Cortex of kidney (tissue), 1 donor: ENCODE results near the gene NUP62.

Experiments
- DNase-seq: peaks from one replicate; lab custom pipeline; 2025; lab: John Stamatoyannopoulos, UW

NUP62 gene

DNA sequence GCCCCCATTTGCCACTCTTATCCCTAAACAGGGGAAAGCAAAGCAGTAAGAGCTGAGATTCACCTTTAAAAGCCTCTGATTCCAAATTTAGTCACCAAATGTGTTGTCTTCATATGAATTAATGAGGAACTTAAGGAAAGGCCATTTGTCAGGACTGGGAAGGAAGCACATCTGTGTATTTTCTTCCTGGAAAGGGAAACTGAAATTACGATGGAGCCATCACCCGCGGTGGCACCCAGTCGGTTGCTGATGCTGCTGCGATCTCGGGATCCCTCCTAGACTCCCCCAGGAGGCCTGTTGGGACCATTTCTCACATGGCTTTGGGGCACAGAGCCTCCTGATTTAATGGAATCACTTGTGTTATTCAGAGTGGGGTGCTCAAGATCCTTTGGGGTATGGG lies 25.2 kb downstream of the NUP62 start:
- DNase-seq = no peak

DNA sequence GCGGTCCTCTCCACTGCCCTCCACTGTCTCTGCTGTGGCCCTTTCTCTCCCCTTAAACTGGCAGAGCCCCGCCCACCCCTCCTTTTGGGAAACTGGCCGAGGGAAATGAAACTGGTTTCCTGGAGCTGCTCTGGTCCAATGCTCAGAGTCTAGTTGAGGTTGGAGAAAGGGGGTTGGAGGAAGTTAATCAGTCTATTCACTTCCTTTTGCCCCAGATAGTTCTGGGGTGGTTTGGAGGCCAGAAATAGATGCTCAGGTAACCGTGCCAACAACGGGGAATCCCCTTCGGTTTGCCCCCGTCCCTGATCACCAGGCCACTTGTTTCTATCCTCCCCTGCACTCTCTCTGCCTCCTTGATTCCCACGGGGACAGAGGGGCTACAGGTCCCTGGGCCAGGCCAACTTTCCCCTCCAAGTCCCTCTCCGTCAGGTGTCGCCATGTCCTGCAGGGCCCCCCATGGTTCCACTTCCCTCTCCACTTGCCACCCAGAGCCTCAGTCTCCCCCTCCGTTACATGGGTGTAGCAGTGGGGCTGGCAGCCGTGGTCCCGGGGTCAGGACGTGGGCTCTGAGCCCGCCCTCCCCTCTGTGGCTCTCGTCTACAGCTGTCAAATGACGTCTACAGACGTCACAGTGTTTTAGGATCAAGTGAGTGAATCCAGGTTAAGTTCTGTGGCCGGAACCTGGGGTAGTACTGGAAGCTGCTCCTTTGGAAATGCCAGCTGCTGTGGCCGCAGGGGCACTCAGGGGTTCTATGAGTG lies 32.3 kb downstream of the NUP62 start, which contains the start of gene IL4I1:
IL4I1 (minus strand) TSS at position 25 of the 759 bp plus-strand sequence. CDS start 727 bp downstream, outside the sequence.
- DNase-seq = no peak

DNA sequence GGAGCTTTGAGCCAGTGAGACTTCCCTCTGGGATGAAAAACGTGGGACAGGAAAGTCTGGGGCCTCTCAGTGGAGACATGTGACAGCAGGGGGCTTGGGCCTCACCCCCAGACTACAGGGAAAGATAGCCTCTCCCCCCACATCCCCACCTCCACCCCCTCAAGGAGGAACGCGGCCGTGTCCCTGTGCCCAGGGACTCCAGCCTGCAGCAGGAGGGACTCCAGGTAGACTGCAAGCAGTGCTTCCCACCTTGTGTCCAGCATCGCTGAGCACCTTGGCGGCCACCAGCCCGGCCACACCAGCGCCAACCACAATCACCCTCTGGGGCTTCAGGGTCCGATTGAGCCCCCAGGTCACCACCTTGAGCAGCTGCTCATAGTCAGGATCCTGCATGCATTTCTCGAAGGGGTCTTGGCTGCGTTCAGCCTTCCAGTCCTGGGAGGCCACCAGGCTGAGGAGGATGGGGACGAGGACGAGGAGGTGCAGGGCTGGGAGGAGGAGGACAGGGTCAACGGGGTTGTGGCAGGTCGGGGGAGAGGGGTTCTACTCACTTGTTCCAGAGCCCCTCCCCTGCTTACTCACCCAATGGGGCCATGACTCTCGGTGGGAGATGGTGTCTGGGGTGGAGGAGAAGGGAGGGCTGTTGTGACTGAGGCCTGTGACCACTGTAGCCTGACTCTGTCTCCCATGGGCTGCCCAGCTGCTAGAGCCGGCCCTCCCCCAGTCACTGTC lies 33.6 kb downstream of the NUP62 start:
- DNase-seq = no peak

DNA sequence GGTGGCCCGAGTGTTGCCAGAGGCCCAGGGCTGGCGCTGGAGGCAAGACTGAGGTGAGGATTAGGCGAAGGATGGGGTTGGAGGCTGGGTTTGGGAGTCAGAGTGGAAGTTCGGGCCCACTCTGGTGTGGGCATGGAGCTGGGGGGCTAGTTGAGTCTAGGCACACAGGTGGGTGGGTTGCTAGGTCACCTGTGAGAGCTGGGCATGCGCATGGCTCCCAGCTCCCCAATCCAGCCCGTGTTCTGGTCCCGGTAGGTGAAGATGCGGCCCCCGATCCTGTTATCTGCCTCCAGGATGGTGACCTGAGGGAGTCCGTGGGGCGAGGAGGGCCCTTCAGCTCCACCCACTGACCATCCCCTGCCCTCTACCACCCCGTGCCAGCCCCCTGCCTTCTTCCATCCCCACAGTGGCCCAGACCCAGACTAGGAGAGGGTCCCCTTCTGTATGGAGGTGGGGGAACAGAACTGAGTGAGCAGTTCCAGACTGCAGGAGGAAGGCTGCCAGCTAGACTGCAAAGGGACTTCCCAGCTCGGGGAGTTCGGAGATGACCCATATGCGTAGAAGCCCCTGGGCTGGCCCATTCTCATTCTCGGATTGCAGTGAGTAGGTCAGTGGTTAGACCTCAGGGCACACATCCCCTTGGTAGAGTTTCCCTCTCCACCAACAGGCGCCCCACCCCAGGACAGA lies 34.3 kb downstream of the NUP62 start:
- DNase-seq = no peak

DNA sequence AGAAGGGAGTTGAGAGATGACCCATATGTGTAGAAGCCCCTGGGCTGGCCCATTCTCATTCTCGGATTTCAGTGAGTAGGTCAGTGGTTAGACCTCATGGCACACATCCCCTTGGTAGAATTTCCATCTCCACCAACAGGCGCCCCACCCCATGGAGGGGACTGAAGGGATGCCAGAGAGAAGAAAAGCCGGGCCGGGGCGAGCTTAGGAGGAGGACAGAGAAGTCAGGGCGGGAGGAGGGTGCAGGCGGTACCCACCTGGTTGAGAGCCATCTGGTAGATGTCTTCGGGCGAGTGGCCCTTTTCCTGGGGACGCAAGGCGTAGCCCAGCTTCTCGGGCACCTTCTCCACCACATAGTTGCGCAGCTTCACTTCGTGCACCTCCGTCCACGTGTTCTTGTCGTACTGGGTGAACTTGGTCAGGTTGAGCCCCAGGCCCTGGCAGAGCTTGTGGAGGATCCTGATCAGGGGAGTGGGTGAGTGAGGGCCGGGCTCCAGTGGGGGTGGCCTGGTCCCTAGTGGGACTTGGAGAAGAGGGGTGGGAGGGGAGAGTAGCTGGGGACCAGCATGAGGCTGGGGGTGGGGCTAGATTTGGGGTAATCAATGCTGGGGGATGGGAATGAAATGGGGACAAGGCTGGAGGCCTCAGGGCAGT lies 35.2 kb downstream of the NUP62 start:
- DNase-seq = no peak

DNA sequence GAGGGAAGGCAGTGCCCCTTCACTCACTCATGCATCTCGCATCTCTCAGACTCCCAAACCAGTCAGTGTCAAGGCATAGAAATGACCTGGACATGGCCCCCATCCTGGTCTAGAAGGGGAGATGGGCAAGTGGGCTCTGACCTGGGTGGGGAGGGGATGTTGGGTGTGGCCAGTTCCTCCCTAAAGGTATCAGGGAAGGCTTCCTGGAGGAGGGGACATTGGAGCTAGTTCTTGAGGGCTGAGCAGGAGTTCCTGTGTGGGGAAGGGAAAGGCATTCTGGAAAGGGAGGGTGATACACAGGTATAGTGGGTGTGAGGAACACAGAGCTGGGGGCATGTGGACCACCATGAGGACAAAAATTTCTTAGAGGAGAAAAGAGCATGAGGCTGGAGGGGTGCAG lies 36.6 kb downstream of the NUP62 start:
- DNase-seq = no peak

DNA sequence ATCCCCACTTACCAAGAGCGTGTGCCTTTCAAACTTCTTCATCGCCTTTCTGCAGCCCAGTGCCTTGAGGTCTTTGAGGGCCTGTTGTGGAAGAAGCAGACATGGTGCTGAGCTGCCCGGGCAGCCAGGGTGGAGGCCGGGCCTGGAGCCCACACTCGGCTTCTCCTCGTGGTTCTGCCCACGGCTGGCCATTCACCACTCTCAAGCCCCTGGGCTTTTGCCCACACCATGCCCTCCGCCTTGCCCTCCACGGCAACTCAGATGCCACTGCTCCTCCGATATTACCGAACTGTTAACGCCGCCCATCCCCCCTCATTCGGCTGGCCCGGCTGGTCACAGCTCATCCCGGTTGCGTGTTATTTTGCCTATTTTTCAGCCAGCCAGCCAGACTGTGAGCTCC lies 37.9 kb downstream of the NUP62 start:
- DNase-seq = no peak

DNA sequence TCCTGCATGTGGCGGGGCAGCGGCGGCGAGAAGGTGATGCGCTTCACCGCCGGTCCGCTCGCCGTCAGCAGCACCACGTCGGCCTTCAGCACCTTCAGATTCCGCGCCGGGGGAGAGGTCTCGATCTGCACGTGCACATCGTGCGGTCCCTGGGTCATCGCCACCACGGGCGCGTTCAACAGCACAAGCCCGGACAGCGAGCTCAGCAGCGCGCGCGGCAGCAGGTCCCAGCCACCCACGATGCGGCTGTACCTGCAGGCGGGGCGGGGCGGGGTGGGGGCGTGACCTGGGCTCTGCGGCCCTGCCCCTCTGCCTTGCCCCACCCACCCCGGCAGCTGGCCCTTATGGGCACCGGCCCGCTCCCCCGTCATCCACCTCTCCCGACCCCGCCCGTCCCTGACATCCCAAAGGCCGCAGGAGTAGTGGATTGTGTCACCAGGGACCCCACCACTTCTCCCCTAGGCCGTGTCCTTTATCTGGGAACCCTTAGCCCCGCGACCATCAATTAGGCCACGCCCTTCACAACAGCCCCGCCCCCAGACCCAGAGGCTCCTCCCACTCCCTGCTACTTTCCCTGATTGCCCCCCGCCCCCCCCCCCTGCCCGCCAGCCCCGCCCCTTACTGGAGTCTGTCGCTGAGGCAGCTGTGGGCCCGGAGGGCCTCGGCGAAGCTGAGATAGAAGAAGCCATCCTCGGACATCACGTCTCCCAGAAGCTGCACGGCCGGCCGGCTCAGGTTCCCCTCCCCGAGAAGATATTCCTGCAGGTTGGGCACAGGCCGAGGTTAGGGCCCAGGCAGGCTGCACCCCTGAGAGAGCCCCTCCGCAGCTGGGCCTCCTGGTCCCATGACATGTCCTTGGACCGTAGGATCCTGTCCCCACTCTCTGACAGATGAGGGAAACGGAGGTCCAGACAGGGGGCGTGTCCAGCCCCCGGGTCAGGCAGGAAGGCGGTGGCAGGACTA lies 38.7 kb downstream of the NUP62 start:
- DNase-seq = no peak

DNA sequence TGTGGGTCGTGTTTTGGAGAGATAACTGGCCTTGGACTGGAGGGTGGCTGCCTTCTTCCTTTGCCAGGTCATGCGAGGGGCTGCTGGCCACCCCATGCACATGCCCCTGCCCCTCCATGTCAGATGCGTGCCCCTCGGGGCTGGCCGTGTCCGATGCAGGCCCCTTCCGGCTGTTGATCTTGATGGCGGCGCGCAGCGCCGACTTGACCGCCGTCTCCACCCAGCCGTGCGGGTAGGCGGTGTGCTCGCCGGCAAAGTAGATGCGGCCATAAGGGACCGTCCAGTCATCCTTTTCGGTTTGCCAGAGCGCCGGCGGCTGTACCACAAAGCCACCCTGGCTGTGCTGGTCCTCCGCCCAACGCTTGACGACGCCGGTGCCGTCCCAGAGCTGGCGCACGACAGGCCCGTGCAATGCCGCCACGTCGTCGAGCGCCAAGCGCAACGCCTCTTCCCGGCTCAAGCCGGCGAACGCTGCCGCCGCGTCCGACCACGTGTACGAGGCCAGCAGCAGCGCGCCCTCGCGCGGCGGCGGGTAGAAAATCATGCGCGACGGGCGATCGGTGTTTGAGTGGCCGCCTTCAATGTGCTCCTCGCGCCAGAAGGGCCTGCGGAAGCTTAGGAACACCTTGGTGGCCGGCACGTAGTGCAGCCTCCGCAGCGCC lies 39.5 kb downstream of the NUP62 start:
- no peak for DNase-seq

DNA sequence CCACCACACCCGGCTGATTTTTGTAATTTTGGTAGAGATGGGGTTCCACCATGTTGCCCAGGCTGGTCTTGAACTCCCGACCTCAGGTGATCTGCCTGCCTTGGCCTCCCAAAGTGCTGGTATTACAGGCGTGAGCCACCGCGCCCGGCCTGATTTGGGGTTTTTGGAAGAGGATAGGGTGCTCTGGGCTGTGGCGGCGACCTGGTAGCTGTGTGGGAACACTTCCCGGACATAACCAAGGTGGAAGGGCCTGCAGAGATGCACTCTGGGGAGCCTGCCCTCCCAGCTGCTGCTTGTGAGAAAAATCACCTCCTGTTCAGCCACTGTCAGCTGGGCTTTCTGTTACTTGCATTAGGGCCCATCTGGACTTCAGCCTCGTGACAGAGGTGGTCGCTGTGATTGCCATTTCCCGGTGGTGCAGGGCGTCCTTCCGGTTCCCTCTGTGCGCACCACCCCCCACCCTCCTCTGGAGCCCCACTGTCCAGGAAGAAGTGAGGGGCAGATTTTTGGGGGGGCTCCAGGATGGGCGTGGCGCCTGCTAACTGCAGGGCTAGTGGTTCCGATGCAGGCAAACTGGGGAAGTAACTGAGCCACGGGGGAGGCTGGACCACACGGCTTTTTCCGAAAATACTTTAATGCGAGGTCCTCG lies 40.1 kb downstream of the NUP62 start:
- DNase-seq = no peak

DNA sequence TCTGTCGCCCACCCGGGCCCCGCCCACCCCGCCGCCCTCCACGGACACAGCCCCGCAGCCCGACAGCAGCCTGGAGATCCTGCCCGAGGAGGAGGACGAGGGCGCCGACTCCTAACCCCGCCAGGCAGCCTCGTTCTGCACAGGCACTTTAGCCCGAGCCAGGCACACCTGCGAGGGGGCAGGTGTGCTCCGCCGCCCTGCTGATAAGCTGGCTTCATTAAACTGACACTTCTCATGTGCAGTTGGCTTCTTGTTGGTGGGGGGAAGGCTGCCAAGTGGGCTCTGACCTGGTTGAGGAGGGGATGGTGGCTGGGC lies 40.8 kb downstream of the NUP62 start:
- no peak for DNase-seq

DNA sequence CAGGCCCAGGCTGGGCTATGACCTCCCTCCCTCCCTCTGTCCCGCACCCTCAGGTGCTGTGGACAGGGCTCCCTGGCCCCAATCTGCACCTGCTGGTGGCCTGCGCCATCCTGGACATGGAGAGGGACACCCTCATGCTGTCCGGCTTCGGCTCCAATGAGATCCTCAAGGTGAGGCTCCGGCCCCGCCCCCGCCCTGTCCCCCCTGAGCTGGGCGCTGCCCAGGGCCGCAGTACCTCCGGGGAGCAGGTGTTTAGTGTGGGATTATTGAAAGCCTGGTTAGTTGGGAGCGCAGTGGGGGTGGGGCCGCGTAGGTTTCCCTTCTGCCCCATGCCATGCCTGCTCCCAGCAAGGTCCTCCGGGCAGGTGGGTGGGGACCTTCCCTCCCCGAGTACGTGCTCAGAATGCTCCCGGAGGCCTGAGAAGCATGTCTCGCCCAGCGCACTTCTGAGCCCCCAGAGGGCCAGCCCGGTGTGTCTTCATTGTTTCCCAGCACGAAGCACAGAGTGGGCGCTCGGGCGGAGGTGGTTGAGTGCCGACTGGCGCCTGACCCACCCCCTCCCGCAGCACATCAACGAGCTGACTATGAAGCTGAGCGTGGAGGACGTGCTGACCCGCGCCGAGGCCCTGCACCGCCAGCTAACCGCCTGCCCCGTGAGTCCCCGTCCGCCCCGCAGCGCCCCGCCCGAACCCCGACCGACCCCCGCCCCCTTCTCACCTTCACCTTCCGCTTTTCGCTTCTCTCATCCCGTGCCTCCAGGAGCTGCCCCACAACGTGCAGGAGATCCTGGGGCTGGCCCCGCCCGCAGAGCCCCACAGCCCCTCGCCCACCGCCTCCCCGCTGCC lies 41.4 kb downstream of the NUP62 start:
- DNase-seq = no peak

DNA sequence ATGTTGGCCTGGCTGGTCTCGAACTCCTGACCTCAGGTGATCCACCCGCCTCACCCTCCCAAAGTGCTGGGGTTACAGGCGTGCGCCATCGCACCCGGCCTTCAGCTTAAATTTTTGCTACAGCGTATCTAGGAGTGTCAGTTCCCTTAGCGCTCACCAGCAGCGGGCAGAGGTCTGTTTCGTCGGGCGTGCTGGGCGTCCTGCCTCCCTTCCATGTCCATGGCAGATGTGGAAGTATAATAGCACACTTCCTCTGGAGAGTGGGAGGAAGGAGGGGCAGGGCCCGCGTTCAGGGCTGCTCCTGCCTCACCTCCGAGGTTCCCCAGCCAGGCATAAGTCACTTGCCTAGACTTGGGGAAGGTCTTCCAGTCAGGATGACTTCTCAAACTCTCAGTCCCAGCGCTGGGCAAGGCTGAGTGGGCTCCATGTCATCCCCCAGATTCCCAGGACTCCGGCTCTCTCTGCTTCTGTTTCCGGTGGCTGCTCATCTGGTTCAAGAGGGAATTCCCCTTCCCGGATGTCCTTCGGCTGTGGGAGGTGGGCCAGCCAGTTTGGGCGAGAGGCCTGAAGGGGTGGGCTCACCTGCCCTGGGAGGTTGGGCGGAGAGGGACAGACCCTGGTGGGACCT lies 42.2 kb downstream of the NUP62 start:
- DNase-seq = no peak

DNA sequence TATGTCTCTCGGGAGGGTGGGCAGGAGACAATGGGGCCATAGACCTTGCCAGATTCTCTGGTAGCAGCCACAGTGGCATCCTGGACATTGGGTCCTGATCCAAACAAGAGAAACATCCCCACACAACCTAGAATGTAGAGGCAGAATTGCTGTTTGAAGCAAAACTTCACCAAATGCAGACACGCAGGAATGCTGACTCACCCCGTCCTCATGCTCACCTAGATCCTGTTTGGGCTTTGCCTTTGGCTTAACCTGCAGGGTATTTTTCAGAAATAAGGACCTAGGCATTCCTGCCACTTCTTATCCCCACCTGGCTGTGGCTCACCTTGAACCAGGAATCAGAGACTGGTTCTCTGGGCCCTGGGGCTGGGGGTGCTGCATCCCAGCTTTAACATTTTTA lies 44.5 kb downstream of the NUP62 start:
- DNase-seq = no peak

DNA sequence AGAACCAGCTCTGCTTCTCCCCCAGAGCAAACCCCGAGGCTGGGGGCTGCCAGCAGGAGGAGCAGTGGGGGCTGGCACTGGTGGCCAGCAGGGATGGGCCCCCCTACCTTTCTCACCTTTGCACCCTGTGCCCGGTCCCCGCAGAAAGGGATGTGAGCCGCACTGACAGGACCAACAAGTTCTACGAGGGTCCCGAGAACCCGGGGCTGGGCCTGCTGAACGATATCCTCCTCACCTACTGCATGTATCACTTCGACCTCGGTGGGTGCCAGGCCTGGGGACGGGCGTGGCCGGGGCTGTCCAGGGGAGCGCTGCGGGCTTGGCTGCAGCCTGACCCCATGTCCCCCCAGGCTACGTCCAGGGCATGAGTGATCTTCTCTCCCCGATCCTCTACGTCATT lies 45.2 kb downstream of the NUP62 start:
- no peak for DNase-seq

DNA sequence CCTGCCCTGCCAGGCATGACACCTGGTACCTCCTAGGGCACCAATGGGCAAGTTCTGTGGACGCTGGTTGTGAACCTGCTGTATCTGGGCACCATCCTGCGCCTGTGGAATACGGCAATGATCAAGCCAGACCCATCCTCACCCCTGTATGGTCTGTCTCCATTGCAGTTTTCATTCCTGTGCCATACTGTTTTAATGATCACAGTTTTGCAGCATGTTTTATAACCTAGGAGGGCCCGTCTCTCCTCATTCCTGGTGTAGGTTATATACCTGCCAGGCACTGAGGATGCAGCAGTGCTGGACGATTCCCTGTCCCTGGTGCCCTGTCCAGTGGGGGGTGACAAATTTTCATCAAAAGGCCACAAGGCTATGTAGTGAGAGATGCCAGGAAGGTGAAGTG lies 46.2 kb downstream of the NUP62 start:
- no peak for DNase-seq

DNA sequence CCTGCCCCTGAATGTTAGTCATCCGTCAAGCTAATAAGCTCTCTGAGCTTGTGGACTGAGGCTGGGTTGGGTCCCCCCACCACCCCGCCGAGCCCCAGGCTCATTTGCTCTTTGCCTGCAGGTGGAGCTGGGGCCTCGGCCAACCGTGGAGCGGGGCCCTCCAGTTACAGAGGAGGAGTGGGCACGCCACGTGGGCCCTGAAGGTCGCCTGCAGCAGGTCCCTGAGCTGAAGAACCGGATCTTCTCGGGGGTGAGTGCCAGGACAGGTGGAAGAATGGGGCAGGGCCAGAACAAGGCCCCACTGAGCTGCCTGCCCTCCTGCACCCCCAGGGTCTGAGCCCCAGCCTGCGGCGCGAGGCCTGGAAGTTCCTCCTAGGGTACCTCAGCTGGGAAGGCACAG lies 46.7 kb downstream of the NUP62 start:
- DNase-seq = no peak

DNA sequence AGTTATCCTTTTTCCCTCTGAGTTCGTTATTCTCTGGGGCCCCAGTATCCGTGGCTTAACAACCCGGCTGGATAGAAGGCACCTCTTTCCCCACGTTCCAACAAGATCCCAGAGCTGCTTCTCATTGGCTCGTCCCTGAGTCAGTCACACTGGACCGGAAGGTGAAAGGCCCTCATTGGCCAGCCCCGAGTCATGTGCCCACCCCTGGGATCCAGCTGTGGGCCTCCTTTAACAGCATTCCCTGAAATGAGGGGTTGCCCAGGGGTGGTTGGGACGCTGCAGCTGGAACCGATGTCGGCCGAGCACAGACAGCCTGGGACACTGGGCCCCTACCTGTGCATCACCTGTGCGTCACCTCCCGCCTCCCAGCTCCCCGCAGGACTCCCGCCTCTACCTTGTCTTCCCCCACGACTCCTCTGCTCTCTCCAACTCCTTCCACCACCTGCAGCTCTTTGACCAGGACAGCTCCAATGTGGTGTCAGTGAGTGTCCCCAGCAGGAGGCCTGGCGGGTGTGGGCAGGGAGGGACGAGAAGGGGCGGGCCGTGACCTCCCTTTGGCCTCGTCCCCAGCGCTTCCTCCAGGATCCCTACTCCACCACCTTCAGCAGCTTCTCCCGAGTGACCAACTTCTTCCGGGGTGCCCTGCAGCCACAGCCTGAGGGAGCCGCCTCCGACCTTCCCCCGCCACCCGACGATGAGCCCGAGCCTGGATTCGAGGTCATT lies 47.5 kb downstream of the NUP62 start:
- no peak for DNase-seq
